Measurements from ENCODE around the gene ARFGAP1. TPM values are rescaled to one million over a fixed set of nuclear protein-coding genes. Genes with fewer than 3 reads are reported as not detected.

The ARFGAP1 gene
- total and polyA plus RNA-seq, 4 donors = 47.0 to 108 (median 87.6) TPM

DNA sequence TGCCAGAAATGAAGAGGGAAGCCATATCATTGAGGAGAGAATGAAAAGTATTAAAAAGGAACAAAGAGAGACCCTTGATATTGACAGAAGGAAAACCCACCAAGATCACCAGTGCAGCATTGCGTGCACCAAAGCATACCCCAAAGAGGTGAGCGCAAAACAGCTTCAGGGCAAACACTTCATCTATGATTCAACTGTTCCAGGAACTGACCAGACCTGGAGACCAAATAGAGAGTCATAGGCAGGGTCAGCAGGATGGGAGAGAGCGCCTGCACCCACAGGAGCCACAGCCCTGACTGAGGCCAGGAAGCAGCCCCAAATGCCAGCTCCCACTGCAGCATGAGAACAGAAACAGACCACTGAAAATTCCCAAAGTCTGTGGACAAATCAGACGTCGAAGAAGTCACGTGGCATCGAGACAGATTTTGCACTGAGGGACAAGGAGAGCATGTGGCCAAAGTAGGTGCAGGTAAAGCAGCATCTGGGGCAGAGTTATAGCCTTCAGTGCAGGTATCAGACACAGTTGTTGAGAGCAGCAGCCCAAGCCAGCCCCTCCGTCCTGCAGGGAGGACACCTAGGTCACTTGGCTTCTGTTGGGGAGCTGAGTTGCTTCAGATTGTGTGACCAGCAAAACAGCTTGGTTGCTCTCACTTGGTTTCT lies 59.3 kb downstream of the ARFGAP1 start:
- ATAC-seq (ENCODE audit: insufficient read depth, low FRiP score) (no peak), DNase-seq (no peak)
- Histone ChIP-seq H3K4me1 (ENCODE audit: control insufficient read depth in 5 of 5, insufficient read depth in 5 of 5, low read length in 5 of 5) (peaks cover 0 to 4% (median 0%) of the 10 kb centered on the region in 5 donors), H3K27ac (ENCODE audit: low read depth in 1 of 2, low read length in 1 of 2) (no peak overlapping the region), H3K27me3 (ENCODE audit: control insufficient read depth in 3 of 3, insufficient read depth in 3 of 3, low read length in 2 of 3) (peaks cover 0 to 6% (median 4%) of the 10 kb centered on the region in 3 donors), H3K9me3 (ENCODE audit: control insufficient read depth in 4 of 4, insufficient read depth in 3 of 4, low read length in 3 of 4) (peaks cover 0 to 15% (median 2%) of the 10 kb centered on the region in 4 donors), H3K36me3 (ENCODE audit: control insufficient read depth in 4 of 4, insufficient read depth in 4 of 4, low read length in 4 of 4) (no peaks in the 10 kb centered on the region), H3K9ac (ENCODE audit: insufficient read depth in 1 of 2, low read length in 2 of 2) (no peak overlapping the region), H3K4me3 (no peak overlapping the region)
- TF ChIP-seq, protein P1, sequence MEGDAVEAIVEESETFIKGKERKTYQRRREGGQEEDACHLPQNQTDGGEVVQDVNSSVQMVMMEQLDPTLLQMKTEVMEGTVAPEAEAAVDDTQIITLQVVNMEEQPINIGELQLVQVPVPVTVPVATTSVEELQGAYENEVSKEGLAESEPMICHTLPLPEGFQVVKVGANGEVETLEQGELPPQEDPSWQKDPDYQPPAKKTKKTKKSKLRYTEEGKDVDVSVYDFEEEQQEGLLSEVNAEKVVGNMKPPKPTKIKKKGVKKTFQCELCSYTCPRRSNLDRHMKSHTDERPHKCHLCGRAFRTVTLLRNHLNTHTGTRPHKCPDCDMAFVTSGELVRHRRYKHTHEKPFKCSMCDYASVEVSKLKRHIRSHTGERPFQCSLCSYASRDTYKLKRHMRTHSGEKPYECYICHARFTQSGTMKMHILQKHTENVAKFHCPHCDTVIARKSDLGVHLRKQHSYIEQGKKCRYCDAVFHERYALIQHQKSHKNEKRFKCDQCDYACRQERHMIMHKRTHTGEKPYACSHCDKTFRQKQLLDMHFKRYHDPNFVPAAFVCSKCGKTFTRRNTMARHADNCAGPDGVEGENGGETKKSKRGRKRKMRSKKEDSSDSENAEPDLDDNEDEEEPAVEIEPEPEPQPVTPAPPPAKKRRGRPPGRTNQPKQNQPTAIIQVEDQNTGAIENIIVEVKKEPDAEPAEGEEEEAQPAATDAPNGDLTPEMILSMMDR (IDR thresholded peaks at IDR 0.05; ENCODE audit: control extremely low read depth, extremely low read depth) = no peak
- whole genome bisulfite sequencing, 2 donors = 95 to 96% methylated on average over 8 of the region's 8 CpGs

DNA sequence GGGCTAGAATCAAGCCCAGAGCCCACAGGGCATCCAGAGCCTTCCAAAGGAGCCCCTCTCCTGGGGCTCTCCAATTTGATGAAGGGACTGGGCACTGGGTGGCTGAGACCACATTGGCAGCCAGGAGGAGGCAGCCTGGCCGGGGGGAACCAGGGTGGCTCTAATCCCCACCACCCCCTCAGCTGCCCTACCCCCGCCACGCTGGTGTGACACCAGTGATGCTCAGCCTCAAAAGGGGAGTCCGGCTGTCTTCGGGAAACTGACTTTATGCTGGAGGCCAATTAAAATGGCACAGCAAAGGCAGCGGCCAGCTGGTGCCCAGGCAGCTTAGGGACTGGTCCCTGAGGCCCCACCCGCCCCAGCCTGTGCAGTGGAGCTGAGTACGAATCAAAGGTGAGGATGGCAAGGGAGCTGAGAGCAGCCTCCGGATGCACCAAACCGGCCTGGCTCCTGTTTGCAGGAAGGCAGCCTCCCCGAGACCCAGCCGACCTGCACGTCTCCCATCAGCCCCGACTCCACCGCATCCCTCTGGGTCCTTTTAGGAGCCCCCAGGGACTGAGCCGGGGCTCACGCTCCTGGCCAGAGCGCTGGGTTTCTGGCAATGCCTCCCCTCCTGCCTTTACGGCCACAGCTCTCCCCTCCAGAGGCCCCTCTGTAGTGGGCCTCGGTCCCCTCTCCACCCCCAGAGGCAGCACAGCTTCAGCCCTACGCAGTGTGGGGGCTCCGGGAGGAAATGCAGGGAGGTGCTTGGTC lies 60.1 kb downstream of the ARFGAP1 start:
- H3K9me3 ChIP-seq (ENCODE audit: control insufficient read depth in 4 of 4, insufficient read depth in 3 of 4, low read length in 3 of 4) = peaks cover 0 to 15% (median 2%) of the 10 kb centered on the region in 4 donors
- H3K27me3 ChIP-seq (ENCODE audit: control insufficient read depth in 3 of 3, insufficient read depth in 3 of 3, low read length in 2 of 3) = peaks cover 0 to 9% (median 4%) of the 10 kb centered on the region in 3 donors
- H3K27ac ChIP-seq (ENCODE audit: low read depth in 1 of 2, low read length in 1 of 2) = no peak overlapping the region
- no peak for ATAC-seq (ENCODE audit: insufficient read depth, low FRiP score)
- 87 to 93% methylated on average over 22 of the region's 22 CpGs for WGBS, 2 donors
- no peak overlapping the region for H3K4me3 ChIP-seq
- H3K36me3 ChIP-seq (ENCODE audit: control insufficient read depth in 4 of 4, insufficient read depth in 4 of 4, low read length in 4 of 4) = no peaks in the 10 kb centered on the region
- peaks cover 0 to 4% (median 0%) of the 10 kb centered on the region in 5 donors for H3K4me1 ChIP-seq (ENCODE audit: control insufficient read depth in 5 of 5, insufficient read depth in 5 of 5, low read length in 5 of 5)
- TF ChIP-seq, protein P1 (IDR thresholded peaks at IDR 0.05; ENCODE audit: control extremely low read depth, extremely low read depth) = no peak
- H3K9ac ChIP-seq (ENCODE audit: insufficient read depth in 1 of 2, low read length in 2 of 2) = no peak overlapping the region
- no peak for DNase-seq

DNA sequence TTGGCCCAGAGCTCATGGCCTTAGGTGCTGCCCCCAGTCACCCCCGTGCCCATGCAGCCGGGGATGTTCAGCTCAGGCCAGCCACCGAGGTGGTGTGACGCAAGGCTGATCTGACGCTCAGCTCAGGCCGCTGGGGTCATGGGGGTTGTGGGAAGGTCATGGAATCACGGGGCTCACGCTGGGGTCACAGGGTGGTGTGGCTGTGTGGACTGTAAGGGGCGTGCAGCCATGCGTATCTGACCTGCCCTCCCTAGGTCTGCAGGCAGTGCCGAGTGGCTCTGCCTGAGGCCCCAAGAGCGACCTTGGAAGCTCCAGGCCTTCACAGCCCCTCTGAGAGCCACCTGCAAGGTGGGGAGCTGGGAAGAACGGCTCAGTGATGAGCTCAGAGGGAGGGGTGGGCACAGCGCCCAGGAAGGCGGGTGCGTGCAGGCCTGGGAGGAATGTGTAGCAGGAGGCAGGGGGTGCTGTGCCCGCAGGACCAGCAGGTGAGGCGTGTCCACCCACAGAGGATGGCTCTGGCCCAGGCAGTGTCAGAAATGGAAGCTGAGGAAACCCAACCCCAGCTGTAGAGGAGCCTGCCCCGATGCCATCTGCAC lies 60.7 kb downstream of the ARFGAP1 start:
- Histone ChIP-seq H3K27me3 (ENCODE audit: control insufficient read depth in 3 of 3, insufficient read depth in 3 of 3, low read length in 2 of 3) (peaks cover 0 to 15% (median 4%) of the 10 kb centered on the region in 3 donors), H3K27ac (ENCODE audit: low read depth in 1 of 2, low read length in 1 of 2) (no peak overlapping the region), H3K9me3 (ENCODE audit: control insufficient read depth in 4 of 4, insufficient read depth in 3 of 4, low read length in 3 of 4) (peaks cover 0 to 15% (median 2%) of the 10 kb centered on the region in 4 donors), H3K9ac (ENCODE audit: insufficient read depth in 1 of 2, low read length in 2 of 2) (no peak overlapping the region), H3K4me3 (no peak overlapping the region), H3K4me1 (ENCODE audit: control insufficient read depth in 5 of 5, insufficient read depth in 5 of 5, low read length in 5 of 5) (peaks cover 0 to 4% (median 0%) of the 10 kb centered on the region in 5 donors), H3K36me3 (ENCODE audit: control insufficient read depth in 4 of 4, insufficient read depth in 4 of 4, low read length in 4 of 4) (no peaks in the 10 kb centered on the region)
- TF ChIP-seq, protein P1 (IDR thresholded peaks at IDR 0.05; ENCODE audit: control extremely low read depth, extremely low read depth) = no peak
- DNase-seq (no peak), ATAC-seq (ENCODE audit: insufficient read depth, low FRiP score) (no peak)
- WGBS, 2 donors = 81 to 88% methylated on average over 19 of the region's 19 CpGs
